Left renal pelvis (tissue), 4 donors: Measurements from ENCODE around the gene TAPBP. TPM values are rescaled to one million over a fixed set of nuclear protein-coding genes. Genes with fewer than 3 reads are reported as not detected.
A peak's percentile ranks its signal among the peaks of the same experiment; 100 is the strongest.
"Not testable (repeated sequence)": the region's sequence is repeated elsewhere in the genome, so short reads cannot be mapped to it uniquely, and the experiment has no call there.

Source experiments
- DNase-seq, 4 donors: peaks; one replicate each; pipeline ENCODE4 v3.0.0-alpha.2; 2013; ENCODE audit warnings: low read depth in 4 of 4, low spot score in 3 of 4
- polyA plus RNA-seq, 4 donors: library from polyadenylated mRNA; unstranded; fragments of 120-200 nt; gene quantifications; one replicate each; pipeline ENCODE4 v1.2.1, GENCODE V29; 2013; ENCODE audit not compliant: insufficient read length in 4 of 4

TAPBP gene
- polyA plus RNA-seq, 4 donors: 26.9 to 49.5 (median 38.4) TPM

DNA sequence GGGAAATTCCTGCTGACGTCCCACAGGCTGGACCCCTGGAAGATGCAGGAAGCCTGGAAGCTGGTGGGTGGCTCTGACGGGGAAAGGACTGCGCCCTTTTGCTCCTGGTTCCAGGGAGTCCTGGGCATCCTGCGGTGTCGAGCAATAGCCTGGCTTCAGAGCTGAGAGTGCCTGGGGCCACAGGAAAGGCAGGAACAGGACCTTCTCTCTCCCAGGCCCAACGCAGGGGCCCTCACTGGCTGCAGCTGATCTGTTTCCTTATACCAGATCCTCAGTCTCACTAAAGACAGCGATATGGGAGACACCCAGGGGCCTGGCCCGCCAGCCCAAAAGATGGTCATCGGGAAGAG is 35.5 kb downstream of the TAPBP start:
- DNase-seq: no peak

DNA sequence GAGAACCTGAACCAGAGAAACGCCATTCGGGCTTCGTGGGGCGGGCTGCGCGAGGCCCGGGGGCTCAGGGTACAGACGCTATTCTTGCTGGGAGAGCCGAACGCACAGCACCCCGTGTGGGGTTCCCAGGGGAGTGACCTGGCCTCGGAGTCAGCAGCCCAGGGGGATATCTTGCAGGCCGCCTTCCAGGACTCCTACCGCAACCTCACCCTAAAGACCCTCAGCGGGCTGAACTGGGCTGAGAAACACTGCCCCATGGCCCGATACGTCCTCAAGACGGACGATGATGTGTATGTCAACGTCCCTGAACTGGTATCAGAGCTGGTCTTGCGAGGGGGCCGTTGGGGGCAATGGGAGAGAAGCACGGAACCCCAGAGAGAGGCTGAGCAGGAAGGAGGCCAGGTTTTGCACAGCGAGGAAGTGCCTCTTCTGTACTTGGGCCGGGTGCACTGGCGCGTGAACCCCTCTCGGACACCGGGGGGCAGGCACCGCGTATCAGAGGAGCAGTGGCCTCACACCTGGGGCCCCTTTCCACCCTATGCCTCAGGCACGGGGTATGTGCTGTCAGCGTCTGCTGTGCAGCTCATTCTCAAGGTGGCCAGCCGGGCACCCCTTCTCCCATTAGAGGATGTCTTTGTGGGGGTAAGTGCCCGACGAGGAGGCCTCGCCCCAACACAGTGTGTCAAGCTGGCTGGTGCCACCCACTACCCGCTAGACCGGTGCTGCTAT is 36.1 kb downstream of the TAPBP start:
- DNase-seq: no peak

DNA sequence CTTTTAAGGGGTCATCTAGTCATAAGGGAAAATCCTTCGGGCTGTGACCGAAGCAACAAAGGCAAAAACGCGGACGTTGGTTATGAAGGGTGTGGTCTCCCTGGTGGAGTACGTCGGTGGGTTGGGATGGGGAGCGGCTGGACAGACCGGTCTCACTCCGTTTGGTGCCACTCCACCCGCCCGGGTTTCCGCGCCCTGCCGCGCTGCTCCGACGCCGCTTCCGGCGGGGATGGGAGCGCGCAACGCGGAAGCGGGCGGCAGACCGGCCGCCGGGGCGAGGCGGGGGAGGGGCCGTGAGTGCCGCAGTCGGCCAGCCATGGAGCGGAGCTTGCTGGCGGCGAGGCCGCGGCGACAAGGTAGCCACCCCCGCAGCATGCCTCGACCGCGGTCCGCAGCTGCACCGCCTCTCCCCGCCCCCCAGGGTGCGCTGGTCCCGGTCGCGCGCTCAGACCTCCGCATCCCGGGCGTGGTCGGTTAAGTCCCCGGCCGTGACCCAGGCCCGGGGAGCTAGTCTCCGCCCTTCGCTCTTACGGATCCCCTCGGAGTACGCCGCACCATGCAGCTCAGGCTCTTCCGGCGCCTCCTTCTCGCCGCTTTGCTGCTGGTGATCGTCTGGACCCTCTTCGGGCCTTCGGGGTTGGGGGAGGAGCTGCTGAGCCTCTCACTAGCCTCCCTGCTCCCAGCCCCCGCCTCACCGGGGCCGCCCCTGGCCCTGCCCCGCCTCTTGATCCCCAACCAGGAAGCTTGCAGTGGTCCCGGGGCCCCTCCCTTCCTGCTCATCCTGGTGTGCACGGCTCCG is 36.8 kb downstream of the TAPBP start, which contains the start of gene B3GALT4:
Gene B3GALT4, plus strand, starts transcription at position 260 of the 799 bp plus-strand sequence. Its CDS starts 297 bp downstream, at position 557.
- DNase-seq: peak in 3 of 4 donors; percentile 36 to 53 (median 48)

DNA sequence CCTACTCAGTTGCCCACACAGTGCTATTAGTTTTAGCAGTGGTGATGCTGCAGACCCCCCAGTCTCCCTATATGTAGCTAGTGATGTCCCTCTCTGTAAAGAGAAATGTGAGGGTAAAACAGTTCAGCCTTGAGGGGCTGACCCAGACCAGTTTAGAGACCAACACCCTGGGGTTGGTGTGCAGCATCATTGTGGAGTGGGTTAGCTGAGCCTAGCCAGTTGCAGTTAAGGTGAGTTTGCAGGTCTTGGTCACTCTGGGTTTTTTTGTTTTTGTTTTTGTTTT is 37.4 kb downstream of the TAPBP start:
- no peak for DNase-seq

DNA sequence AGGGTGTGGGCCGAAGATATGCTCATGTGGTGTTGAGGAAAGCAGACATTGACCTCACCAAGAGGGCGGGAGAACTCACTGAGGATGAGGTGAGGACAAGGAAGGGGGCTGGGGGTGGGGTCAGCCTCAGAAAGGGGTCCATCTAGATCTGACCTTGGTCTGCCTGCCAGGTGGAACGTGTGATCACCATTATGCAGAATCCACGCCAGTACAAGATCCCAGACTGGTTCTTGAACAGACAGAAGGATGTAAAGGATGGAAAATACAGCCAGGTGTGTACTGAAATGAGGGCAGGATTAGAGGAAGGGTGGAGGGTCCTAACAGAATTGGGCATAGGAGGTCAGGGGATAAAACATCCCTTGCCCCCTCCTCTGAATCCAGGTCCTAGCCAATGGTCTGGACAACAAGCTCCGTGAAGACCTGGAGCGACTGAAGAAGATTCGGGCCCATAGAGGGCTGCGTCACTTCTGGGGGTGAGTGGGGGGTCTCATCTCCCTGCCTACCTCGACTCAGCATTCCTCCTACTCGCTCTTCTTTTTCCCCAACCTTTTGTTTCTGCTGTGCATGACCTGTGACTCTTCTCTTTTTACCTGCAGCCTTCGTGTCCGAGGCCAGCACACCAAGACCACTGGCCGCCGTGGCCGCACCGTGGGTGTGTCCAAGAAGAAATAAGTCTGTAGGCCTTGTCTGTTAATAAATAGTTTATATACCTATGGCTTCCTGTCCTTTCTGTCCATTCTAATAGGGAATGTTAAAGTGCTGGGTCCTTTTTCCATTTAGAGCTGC is 37.9 kb downstream of the TAPBP start:
- DNase-seq: not testable (repeated sequence)

DNA sequence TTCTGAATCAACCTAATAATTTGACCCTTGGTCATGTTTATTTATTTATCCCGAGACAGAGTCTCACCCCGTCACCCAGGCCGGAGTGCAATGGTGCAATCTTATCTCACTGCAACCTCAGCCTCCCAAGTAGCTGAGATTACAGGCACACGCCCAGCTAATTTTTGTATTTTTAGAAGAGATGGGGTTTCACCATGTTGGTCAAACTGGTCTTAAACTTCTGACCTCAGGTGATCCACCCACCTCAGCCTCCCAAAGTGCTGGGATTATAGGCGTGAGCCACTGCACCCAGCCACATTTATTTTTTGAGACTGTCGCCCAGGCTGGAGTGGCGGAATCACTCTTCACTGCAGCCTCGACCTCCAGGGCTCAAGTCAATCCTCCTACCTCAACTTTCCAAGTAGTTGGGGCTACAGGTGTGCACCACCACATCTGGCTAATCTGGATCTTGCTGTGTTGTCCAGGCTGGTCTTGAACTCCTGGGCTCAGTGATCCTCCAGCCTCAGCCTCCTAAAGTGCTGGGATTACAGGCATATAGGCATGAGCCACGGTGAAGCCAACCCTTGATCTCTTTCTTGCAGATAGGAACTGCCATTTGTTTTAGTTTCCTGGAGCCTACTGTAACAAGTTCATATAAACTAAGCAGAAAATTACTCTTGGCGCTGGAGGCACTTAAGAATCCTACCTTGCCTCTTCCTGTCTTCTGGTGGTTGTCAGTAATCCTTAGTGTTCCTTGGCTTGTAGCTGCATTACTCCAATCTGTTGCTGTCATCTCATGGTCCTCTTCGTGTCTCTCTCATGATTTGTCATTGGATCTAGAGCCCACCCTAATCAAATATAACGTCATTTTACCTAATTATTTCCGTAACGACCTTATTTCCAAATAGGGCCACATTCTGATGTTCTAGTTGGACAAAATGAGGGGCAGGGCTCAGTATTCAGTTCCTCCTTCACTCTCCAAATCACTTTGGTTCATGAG is 39.7 kb downstream of the TAPBP start:
- no peak for DNase-seq

DNA sequence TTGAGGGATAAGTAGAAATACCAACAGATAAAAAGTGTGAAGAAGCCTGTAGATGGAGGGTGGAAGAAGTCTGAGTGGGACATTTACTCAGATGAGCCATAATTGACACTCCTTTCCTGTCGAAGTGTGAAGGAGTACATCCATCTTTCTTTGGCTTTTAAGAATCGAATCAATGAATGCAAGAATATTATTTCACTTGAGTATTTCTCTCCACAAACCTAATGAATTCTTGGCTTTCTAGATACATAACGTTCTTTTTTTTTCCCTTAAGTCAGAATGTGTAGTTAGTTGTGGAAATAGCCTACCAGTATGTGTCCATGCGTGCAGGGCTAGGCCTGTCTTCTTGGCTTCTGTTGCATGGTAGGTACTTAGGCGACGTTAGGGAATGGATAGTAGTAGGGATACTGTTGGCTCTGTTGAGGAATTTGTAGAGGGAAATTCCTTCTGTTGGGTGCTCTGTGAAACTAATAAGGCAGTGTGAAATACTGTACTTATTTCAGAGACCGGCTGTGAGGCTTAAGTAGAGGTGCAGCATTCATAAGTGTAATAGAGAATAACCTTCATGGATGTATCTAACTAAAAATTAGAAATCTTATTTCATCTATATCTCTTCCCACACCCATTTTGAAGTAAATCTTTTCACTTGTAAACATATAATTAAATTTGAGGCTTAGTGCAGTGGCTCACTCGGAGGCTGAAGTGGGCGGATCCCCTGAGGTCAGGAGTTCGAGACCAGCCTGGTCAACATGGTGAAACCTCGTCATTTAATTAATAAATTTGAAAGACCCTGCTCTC is 40.6 kb downstream of the TAPBP start:
- no peak for DNase-seq

DNA sequence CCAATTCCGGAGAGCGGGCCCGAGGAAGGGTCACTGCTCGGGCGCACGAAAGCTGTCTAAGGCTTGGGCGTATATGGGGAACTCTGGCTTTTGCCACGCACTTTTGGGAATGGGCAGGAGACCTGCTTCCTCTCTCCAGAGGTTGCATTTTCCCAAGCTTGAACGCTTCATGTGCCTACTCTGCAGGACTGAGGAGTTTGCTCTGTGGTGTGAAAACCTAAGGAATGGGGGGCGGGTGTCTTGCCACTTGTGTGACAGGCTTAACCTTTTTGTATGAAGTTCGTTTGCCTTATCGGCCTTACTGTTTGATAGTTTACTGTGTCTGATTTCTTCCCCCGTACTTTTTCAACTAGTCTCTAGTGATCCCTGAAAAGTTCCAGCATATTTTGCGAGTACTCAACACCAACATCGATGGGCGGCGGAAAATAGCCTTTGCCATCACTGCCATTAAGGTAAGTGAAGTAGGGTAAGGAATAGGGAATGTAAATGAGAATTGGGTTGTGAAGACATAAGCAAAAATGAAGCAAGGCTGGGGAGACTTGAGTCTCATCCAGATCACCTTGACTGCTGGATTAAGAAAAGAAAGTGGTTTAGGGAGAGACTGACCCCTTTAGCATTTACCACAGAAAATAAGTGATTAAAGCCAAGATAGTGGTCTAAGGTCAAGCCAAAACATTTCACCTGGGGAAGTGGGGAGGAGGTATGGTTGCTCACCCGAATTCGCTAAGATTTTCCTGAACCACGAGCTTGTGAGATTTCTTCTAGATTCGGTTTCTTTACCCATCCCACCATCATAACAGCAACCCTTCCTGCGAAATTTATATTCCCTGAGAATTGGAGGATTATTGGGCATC is 41.4 kb downstream of the TAPBP start:
- DNase-seq: no peak

DNA sequence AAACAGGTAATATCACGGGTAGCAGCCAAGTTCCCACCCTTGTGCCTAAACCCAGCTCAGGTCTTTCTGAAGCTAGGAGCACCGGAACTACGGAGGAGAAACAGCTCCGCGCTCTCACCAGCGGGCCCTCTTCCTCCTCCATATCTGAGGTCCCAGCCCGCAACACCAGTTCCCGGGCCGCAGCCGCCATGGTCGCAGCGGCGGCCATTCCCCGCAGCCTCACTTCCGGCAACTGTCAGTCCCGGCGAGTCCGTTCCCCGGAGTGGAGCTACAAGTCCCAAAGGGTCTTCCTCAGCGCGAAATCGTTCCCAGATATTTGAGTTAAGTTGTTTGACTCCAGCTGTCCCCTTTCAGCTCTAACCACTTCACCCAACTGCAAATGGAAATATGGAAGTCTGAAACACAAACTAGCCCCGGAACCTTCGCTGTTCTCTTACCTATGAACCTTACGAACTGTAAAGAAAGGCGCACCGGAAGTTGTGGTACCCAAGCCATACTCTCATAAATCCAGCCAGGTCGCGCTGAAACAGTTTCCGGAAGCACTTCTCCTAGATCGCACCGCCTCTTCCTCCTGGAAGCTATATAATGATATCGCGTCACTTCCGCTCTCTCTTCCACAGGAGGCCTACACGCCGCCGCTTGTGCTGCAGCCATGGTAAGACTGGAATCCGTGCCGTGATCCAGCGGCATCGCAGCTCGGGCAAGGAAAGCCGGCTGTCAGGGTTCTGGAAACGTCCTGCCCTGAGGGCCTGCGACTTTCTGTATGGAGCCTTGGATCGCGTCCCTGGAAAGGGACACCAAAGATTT is 42.2 kb downstream of the TAPBP start, which contains the start of the genes RPS18 and VPS52:
Gene RPS18, plus strand, starts transcription at position 608 of the 807 bp plus-strand sequence. Its CDS starts 45 bp downstream, at position 653.
Gene VPS52, minus strand, starts transcription at position 409 of the 807 bp plus-strand sequence. Its CDS starts 201 bp downstream, at position 208.
- peak; percentile 97 to 99 (median 98) for DNase-seq

DNA sequence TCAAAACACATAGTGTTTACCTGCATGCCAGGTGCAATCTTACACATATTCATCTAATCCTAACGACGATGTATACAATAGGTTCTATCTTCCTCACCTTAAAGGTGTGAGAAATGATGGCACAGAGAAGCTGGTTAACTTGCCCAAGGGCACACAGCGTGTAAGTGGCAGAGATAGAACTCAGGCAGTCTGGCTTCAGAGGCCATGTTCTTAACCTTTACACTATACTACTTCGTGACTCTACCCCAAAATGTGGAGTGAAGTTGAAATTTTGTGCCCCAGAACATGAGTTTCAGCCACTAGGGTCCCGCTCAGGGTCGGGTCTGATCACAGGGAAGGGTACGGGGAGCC is 42.8 kb downstream of the TAPBP start:
- DNase-seq: no peak

DNA sequence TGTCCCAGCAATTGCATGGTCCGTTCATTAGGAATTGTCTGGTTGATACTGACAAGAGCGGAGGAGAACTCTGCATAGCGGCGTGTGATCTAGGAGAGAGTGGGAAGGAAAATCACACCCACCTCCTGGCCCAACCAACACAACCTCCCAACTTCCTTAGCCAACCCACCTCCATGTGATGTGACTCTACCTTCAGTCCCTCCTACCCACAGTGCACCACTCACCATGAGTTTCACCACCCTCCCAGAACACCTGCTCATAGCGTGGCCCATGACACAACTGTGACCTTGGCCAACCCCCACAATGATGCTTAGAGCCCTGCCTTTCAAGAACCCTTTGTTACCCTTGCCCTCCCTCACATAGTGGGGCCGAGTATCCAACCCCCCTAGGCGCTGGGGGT is 49.9 kb downstream of the TAPBP start:
- DNase-seq: no peak

DNA sequence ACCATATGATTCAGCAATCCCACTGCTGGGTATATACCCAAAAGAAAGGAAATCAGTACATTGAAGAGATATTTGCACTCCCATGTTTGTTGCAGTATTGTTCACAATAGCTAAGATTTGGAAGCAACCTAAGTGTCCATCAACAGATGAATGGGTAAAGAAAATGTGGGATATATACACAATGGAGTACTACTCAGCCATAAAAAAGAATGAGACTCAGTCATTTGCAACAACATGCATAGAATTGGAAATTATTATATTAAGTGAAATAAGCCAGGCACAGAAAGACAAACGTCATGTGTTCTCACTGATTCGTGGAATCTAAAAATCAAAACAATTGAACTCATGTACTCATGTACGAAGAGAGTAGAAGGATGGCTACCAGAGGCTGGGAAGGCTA is 51.4 kb downstream of the TAPBP start:
- not testable (repeated sequence) for DNase-seq

DNA sequence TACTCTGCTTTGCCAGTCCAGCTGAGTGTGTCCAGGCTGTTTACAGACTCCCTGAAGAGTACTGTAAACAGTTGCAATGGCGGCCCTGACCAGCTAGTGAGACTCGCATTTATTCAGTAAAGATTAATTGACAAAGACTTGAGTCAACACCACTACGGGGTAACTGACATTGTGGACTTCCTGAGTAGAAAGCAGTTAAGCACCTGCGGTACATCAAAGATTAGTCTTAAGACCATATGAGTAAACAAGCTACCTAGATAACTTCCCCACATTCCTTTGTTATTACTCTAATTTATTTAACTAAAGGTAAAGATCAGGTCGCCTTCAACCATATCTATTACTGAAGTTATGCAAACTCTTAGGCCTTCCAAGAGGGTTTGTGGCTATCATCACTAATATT is 54.8 kb downstream of the TAPBP start:
- DNase-seq: no peak

DNA sequence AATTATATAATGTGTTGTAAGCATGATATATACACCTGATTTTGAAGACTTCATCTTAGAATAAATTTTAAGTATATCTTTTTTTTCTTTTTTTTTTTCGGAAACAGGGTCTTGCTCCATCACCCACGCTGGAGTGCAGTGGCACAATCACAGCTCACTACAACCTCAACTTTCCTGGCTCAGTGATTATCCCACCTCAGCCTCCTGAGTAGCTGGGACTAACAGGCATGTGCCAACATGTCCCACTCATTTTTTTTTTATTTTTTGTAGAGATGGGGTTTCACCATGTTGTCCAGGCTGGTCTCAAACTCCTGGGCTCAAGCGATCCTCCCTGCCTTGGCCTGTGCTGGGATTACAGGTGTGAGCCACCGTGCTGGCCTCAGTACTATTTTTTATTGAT is 59.3 kb downstream of the TAPBP start:
- DNase-seq: no peak

DNA sequence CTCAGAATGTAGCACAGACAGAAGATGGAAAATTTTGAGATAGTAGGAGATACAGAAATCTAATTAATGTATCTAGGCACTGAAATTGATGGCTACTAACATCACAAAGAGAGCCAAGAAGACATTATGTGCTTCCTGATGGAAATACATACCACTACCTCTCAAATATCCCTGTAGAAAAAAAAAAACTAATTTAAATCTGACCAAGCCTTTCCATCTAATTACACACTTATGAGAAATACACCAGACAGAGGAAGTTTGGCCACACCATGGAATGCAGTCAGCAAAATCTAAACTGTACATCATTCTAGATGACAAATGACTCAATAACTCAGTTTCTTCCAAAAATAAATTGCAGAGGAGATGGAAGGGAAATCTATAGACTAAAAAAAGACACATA is 61.1 kb downstream of the TAPBP start:
- no peak for DNase-seq

DNA sequence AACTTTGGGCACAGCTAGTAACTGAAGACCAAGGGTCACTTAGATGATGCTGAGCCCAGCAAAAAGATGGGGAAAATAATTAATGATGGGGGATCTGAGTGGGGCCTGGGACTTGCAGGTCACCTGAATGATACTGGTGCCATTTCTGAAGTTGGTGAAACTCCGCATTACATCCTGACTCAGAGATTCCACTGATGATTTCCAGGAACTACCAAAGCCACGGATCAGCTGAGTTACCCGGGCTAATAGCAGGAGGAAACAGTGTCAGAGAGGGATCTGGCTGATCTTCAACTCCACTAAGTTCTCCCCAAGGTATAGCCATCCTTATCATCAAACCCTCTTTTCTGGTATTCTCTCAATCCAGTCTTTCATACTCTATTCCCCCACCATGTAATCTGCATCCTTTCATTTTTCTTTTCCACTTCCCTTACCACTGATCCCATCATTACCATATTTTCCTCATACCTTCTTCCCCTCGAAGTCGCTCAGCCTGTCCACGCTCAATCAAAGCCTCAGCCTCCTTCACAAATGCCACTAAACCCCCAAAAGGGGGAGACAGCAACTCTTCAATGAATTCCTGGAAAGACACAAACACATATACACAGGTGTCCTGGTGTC is 62.4 kb downstream of the TAPBP start:
- DNase-seq: no peak

DNA sequence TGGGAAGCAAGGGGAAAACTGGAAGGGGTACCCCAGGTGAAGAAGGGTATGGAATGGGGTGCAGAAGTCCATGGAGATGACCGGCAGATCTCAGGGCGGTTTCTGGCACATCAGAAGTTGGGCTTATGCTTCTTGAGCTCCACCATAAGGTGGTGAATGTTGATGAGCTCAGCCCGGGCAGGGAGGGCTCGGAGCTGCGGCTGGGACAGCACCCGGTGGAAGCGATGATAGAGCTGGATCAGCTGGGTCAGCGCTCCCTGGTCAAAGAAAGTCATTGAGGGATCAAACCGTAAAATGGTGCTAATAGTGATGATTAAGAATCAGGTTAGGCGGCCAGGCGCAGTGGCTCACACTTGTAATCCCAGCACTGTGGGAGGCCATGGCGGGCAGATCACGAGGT is 63.1 kb downstream of the TAPBP start:
- no peak for DNase-seq
